K562 (cell line): ENCODE data around the gene LRRC37A3. TPM values are rescaled to one million over a fixed set of nuclear protein-coding genes. Genes with fewer than 3 reads are reported as not detected.

ENCODE experiments used
- ATAC-seq: fragments of 200-7000 bp; cut with Tn5 transposase; 3 replicates; pipeline ENCODE4 v1.9.1; 2020; ENCODE audit warnings: moderate library complexity
- BruUV-seq: library from RNA; stranded (reverse); fragments of 400-500 nt; replicated peaks from 2 replicates; lab custom pipeline; 2021; lab: Mats Ljungman, UMichigan
- CTCF ChIA-PET: fragments of 300-600 bp; formaldehyde crosslinking; extraction: SDS; loops from one replicate; lab custom pipeline; 2021; ENCODE audit warnings: low intra/inter-chr PET ratio; lab: Yijun Ruan, JAX
- POLR2A ChIA-PET: fragments of 300-600, 350-650 bp; sonication (Branson Sonifier 250); formaldehyde crosslinking; extraction: SDS; loops from one replicate; lab custom pipeline; 2021; ENCODE audit warnings: antibody characterized with exemption, inconsistent platforms; lab: Yijun Ruan, JAX
- DNase-seq, 4 experiments: peaks; one replicate each; pipeline versions ENCODE4 v3.0.0 to v3.0.0-alpha.2; 2011 to 2018; ENCODE audit warnings: low spot score in 3 of 4, mixed read lengths in 3 of 4; ENCODE audit errors: extremely low read depth in 1 of 4
- FAIRE-seq: peaks from 2 replicates; lab custom pipeline; 2011; peaks lifted over from hg19 to GRCh38; lab: Jason Lieb, UNC
- H2AFZ ChIP-seq: 2 replicates; pipeline ENCODE4 v1.6.0; 2011; ENCODE audit warnings: low read depth, low read length, control low read depth, inconsistent platforms
- H3K27ac ChIP-seq: fragments of 200-600 bp; 3 replicates; pipeline ENCODE4 v1.8.0; 2011; ENCODE audit warnings: low read depth, mild to moderate bottlenecking, control low read depth, inconsistent platforms, low read length, moderate library complexity, mixed read lengths; ENCODE audit errors: extremely low read depth
- H3K27me3 ChIP-seq, 2 experiments: fragments of 300-600 bp in 1 of 2; 2 replicates in 1 of 2; 3 replicates in 1 of 2; pipeline versions ENCODE4 v1.6.0 to v1.8.0; 2011; ENCODE audit warnings: inconsistent platforms in 2 of 2, low read length in 2 of 2, mild to moderate bottlenecking in 1 of 2, mixed read lengths in 1 of 2, moderate library complexity in 1 of 2; ENCODE audit not compliant: control insufficient read depth in 2 of 2, insufficient read depth in 2 of 2
- H3K36me3 ChIP-seq: fragments of 300-600 bp; 3 replicates; pipeline ENCODE4 v1.8.0; 2011; ENCODE audit warnings: mild to moderate bottlenecking, low read length, inconsistent platforms; ENCODE audit not compliant: control insufficient read depth, insufficient read depth
- H3K4me1 ChIP-seq, 2 experiments: fragments of 200-600 bp in 1 of 2; replicated peaks in 1 of 2; 2 replicates in 1 of 2; 3 replicates in 1 of 2; pipeline versions ENCODE4 v1.5.1 to v1.8.0; 2011; ENCODE audit warnings: inconsistent platforms in 2 of 2, low read length in 2 of 2, mild to moderate bottlenecking in 1 of 2, mixed read lengths in 1 of 2, moderate library complexity in 1 of 2; ENCODE audit not compliant: control insufficient read depth in 2 of 2, insufficient read depth in 2 of 2
- H3K4me2 ChIP-seq: 2 replicates; pipeline ENCODE4 v1.6.1; 2011; ENCODE audit warnings: low read length, control low read depth, inconsistent platforms, mixed read lengths; ENCODE audit not compliant: insufficient read depth
- H3K4me3 ChIP-seq: fragments of 200-600 bp; sonication (generic), shearing (Covaris generic); 2 replicates; pipeline ENCODE4 v1.5.1; 2016; ENCODE audit warnings: control low read depth, inconsistent platforms
- H3K79me2 ChIP-seq: fragments of 200-600 bp; 3 replicates; pipeline ENCODE4 v1.8.0; 2011; ENCODE audit warnings: low read length, inconsistent platforms; ENCODE audit not compliant: control insufficient read depth, insufficient read depth
- H3K9ac ChIP-seq, 2 experiments: 2 replicates each; pipeline versions ENCODE4 v1.6.0 to v1.6.1; 2011; ENCODE audit warnings: low read depth in 2 of 2, low read length in 2 of 2, control low read depth in 1 of 2, inconsistent platforms in 1 of 2, mild to moderate bottlenecking in 1 of 2, mixed read lengths in 1 of 2; ENCODE audit not compliant: insufficient read depth in 1 of 2
- H3K9me1 ChIP-seq: one replicate; pipeline ENCODE4 v1.6.0; 2011; ENCODE audit warnings: inconsistent platforms, mild to moderate bottlenecking, low read length, moderate library complexity; ENCODE audit not compliant: control insufficient read depth, insufficient read depth
- H3K9me3 ChIP-seq: replicated peaks from 2 replicates; pipeline ENCODE4 v1.5.1; 2011; ENCODE audit warnings: low read depth, low read length, inconsistent platforms; ENCODE audit not compliant: control insufficient read depth, insufficient read depth
- H4K20me1 ChIP-seq: replicated peaks from 2 replicates; pipeline ENCODE4 v1.6.1; 2011; ENCODE audit warnings: low read length, inconsistent platforms, mixed read lengths; ENCODE audit not compliant: control insufficient read depth, insufficient read depth
- ERF ChIP-seq: fragments of 450-650 bp; formaldehyde crosslinking; IDR thresholded peaks from 2 replicates; pipeline ENCODE4 v1.4.0; 2020; ENCODE audit warnings: mild to moderate bottlenecking, mixed read lengths
- ESRRB ChIP-seq: fragments of 250-450 bp; sonication (Bioruptor Pico); IDR thresholded peaks from 2 replicates; pipeline ENCODE4 v1.5.0; 2020; ENCODE audit warnings: mild to moderate bottlenecking, moderate library complexity, borderline replicate concordance
- FOXO4 ChIP-seq: fragments of 450-650 bp; formaldehyde crosslinking; IDR thresholded peaks from 2 replicates; pipeline ENCODE4 v1.4.0; 2020; ENCODE audit warnings: mild to moderate bottlenecking, moderate library complexity
- ID3 ChIP-seq, 2 experiments: fragments of 250-450 bp in 1 of 2; fragments of 450-650 bp in 1 of 2; sonication (Bioruptor Pico) in 1 of 2; IDR thresholded peaks; 2 replicates each; pipeline versions ENCODE4 v1.6.1 to v1.8.0; 2016 to 2021; ENCODE audit warnings: mild to moderate bottlenecking in 2 of 2, moderate library complexity in 2 of 2, missing compliant biosample characterization in 1 of 2, missing genetic modification characterization in 1 of 2
- RAD51 ChIP-seq: fragments of 450-650 bp; IDR thresholded peaks from 2 replicates; pipeline ENCODE4 v1.7.1; 2016; ENCODE audit warnings: low read depth, mild to moderate bottlenecking, borderline replicate concordance
- STAG1 ChIP-seq: sonication (generic); formaldehyde crosslinking; IDR thresholded peaks from 2 replicates; pipeline ENCODE4 v1.5.0; 2020; ENCODE audit warnings: missing genetic modification reagents, borderline replicate concordance
- TOE1 ChIP-seq, 2 experiments: fragments of 450-650 bp in 1 of 2; sonication (generic) in 1 of 2; formaldehyde crosslinking in 1 of 2; IDR thresholded peaks; 2 replicates each; pipeline versions ENCODE4 v1.7.1 to v1.8.0; 2016 to 2022; ENCODE audit warnings: borderline replicate concordance in 2 of 2, mild to moderate bottlenecking in 2 of 2, antibody characterized with exemption in 1 of 2, inconsistent platforms in 1 of 2, low read depth in 1 of 2, missing genetic modification reagents in 1 of 2, moderate library complexity in 1 of 2
- ZFX ChIP-seq: sonication (generic); formaldehyde crosslinking; IDR thresholded peaks from 2 replicates; pipeline ENCODE4 v1.8.0; 2022; ENCODE audit warnings: mild to moderate bottlenecking, missing genetic modification reagents, moderate library complexity
- ZNF583 ChIP-seq: fragments of 250-450 bp; sonication (Bioruptor Pico); IDR thresholded peaks from 2 replicates; pipeline ENCODE4 v1.4.0; 2020
- WGBS: fragments of 100-300 bp; shearing (Covaris generic); methylation state at CpG from one replicate; pipeline ENCODE4 v1.1.6; 2016; ENCODE audit warnings: low coverage, mixed read lengths; ENCODE audit not compliant: insufficient coverage; ENCODE audit errors: missing lambda C conversion rate; 5-methylcytosine and 5-hydroxymethylcytosine counted together
- in situ Hi-C: fragments of 300-500 bp; cut with MboI; formaldehyde crosslinking; loops from 4 replicates; pipeline ENCODE4 v1.15.0; 2018; ENCODE audit warnings: inconsistent platforms, mixed read lengths
- intact Hi-C: fragments of 100-400 bp; cut with micrococcal nuclease; formaldehyde crosslinking; loops from 2 replicates; pipeline ENCODE4 v1.14.2; 2022
- polyA plus RNA-seq, 8 experiments: library from polyadenylated mRNA; depleted of rRNA in 4 of 8; stranded (reverse) in 5 of 8; unstranded in 3 of 8; fragments of >200 nt; fragmentation: Nextera tagmentation in 2 of 8; fragmentation: Illumina TruSeq in 1 of 8; extraction: Ambion mirVana in 2 of 8; extraction: Trizol in 1 of 8; gene quantifications; 2 replicates each; pipeline versions ENCODE4 v1.2.1 to v1.2.3, GENCODE V29; 2011 to 2014; ENCODE audit warnings: inconsistent platforms in 1 of 8, missing spikeins in 1 of 8
- total RNA-seq, 7 experiments: library from RNA; depleted of rRNA in 6 of 7; stranded (reverse); fragments of >200 nt in 6 of 7; fragmentation: Illumina TruSeq in 2 of 7; extraction: Trizol in 2 of 7; gene quantifications; 2 replicates each; pipeline versions ENCODE4 v1.2.1 to v1.2.3, GENCODE V29; 2011 to 2021; ENCODE audit warnings: low replicate concordance in 1 of 7
- TF ChIP-seq, protein P1 (sequence below): sonication (generic); formaldehyde crosslinking; IDR thresholded peaks from 2 replicates; pipeline ENCODE4 v1.8.0; 2022; ENCODE audit warnings: missing genetic modification reagents, mild to moderate bottlenecking, moderate library complexity, borderline replicate concordance
- TF ChIP-seq, protein P2 (sequence below): fragments of 450-650 bp; formaldehyde crosslinking; IDR thresholded peaks from 2 replicates; pipeline ENCODE4 v1.4.0; 2020; ENCODE audit warnings: mild to moderate bottlenecking, moderate library complexity
- TF ChIP-seq, protein P3 (sequence below): sonication (generic); formaldehyde crosslinking; IDR thresholded peaks from 2 replicates; pipeline ENCODE4 v1.8.1; 2023; ENCODE audit warnings: mild to moderate bottlenecking, missing genetic modification reagents

The LRRC37A3 gene
- total and polyA plus RNA-seq, 9 of the 15 experiments (the other 6 are each of a cell fraction or from before 2014, with no cell fraction given): 0.14 to 5.9 (median 2.2) TPM

DNA sequence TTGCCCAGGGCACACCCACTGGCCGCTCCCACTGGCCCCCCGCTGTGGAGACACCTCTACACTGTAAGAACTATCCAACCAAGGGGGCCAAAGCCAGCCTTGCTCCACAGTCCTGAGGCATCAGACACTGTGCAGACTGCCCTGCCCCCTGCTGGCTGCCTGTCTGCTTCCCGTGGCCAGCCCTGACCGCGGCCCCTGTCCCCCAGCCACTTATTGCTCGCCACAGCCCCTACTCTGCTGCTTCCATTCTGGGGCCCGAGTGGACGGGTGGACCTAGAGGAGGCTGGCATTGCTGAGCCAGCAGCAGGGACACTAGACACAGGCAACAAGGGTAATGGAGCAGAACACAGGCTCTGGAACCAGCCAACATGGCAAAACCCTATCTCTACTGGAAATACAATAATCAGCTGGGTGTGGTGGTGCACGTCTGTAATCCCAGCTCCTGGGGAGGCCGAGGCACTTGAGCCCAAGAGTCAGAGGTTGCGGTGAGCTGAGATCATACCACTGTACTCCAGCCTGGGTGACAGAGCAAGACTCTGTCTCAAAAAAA is 19.7 kb upstream of the LRRC37A3 start:
- H3K36me3 ChIP-seq: 0 out of 3 replicates have a peak, but pooled peaks cover 2% of the 10 kb centered on the region
- CTCF ChIA-PET: interaction anchor here (1.4 kb wide), 1 partner anchor 91 kb away, joined by 4 read pairs; no protein-coding TSS in a partner anchor
- TF ChIP-seq ZFX (peak; percentile 41; the same call in 1 of the 2 replicates), FOXO4 (no peak), RAD51 (no peak), ID3 (CRISPR knock-in tag; IDR thresholded peaks at IDR 0.05) (no peak), ID3 (tag; IDR thresholded peaks at IDR 0.05) (peak; percentile 53; the same call in 1 of the 2 replicates), STAG1 (peak; percentile 68; the same call in 1 of the 2 replicates), ZNF583 (0 out of 2 replicates have a peak, but pooled peaks have one; percentile 14), ERF (CRISPR knock-in tag) (0 out of 2 replicates have a peak, but pooled peaks have one; percentile 50), TOE1 (IDR thresholded peaks at IDR 0.05; ENCODE audit: borderline replicate concordance) (peak; percentile 62; the same call in 1 of the 2 replicates), TOE1 (CRISPR knock-in tag; IDR thresholded peaks at IDR 0.05; ENCODE audit: borderline replicate concordance, low read depth) (no peak), ESRRB (CRISPR knock-in tag) (no peak)
- TF ChIP-seq, protein P1, sequence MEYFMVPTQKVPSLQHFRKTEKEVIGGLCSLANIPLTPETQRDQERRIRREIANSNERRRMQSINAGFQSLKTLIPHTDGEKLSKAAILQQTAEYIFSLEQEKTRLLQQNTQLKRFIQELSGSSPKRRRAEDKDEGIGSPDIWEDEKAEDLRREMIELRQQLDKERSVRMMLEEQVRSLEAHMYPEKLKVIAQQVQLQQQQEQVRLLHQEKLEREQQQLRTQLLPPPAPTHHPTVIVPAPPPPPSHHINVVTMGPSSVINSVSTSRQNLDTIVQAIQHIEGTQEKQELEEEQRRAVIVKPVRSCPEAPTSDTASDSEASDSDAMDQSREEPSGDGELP (CRISPR knock-in tag): peak; percentile 86
- TF ChIP-seq, protein P2, sequence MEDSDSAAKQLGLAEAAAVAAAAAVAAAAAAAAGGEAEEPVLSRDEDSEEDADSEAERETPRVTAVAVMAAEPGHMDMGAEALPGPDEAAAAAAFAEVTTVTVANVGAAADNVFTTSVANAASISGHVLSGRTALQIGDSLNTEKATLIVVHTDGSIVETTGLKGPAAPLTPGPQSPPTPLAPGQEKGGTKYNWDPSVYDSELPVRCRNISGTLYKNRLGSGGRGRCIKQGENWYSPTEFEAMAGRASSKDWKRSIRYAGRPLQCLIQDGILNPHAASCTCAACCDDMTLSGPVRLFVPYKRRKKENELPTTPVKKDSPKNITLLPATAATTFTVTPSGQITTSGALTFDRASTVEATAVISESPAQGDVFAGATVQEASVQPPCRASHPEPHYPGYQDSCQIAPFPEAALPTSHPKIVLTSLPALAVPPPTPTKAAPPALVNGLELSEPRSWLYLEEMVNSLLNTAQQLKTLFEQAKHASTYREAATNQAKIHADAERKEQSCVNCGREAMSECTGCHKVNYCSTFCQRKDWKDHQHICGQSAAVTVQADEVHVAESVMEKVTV (CRISPR knock-in tag): peak; percentile 76
- TF ChIP-seq, protein P3, sequence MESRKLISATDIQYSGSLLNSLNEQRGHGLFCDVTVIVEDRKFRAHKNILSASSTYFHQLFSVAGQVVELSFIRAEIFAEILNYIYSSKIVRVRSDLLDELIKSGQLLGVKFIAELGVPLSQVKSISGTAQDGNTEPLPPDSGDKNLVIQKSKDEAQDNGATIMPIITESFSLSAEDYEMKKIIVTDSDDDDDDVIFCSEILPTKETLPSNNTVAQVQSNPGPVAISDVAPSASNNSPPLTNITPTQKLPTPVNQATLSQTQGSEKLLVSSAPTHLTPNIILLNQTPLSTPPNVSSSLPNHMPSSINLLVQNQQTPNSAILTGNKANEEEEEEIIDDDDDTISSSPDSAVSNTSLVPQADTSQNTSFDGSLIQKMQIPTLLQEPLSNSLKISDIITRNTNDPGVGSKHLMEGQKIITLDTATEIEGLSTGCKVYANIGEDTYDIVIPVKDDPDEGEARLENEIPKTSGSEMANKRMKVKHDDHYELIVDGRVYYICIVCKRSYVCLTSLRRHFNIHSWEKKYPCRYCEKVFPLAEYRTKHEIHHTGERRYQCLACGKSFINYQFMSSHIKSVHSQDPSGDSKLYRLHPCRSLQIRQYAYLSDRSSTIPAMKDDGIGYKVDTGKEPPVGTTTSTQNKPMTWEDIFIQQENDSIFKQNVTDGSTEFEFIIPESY (CRISPR knock-in tag): peak; percentile 65

More for the DNA sequence above, 19.7 kb upstream of the LRRC37A3 start:
- H3K79me2 ChIP-seq: no peaks in the 10 kb centered on the region
- H3K27ac ChIP-seq: peak overlapping the region; percentile 42; the same call in 2 of the 3 replicates
- H3K9me3 ChIP-seq: no peaks in the 10 kb centered on the region
- no peaks in the 10 kb centered on the region for H4K20me1 ChIP-seq
- peak; percentile 71 to 88 (median 78) for DNase-seq
- H3K9me1 ChIP-seq: no peaks in the 10 kb centered on the region
- H3K27me3 ChIP-seq: no peaks in the 10 kb centered on the region
- 3% methylated on average over 11 of the region's 11 CpGs for WGBS
- ATAC-seq: peak; percentile 99
- H2AFZ ChIP-seq: peak overlapping the region; percentile 89
- no TSS peak for BruUV-seq
- H3K4me3 ChIP-seq: no peak overlapping the region
- H3K9ac ChIP-seq: peak overlapping the region; percentile 2 to 15; a peak in 3 of 4 replicates
- peak overlapping the region; percentile 65 for H3K4me2 ChIP-seq
- in situ Hi-C loops (no loop called here), intact Hi-C loops (loop anchor here (2.0 to 5.0 kb wide), 3 partner anchors 20 to 162 kb away; partner anchors contain the start of gene LRRC37A3)
- FAIRE-seq: peak; percentile 97
- peaks cover 8 to 12% of the 10 kb centered on the region in 2 experiments; a peak in 4 of 5 replicates for H3K4me1 ChIP-seq
- POLR2A ChIA-PET: interaction anchor here (0.6 to 1.2 kb wide), 2 partner anchors 23 to 438 kb away, joined by 3 read pairs; no protein-coding TSS in a partner anchor
